Gastroesophageal sphincter (tissue), 4 donors: ENCODE measurements around the gene TRIM56. TPM values are rescaled to one million over a fixed set of nuclear protein-coding genes. Genes with fewer than 3 reads are reported as not detected.
"Not testable (repeated sequence)": the region's sequence is repeated elsewhere in the genome, so short reads cannot be mapped to it uniquely, and the experiment has no call there.

Experiments used
- ATAC-seq: fragments of 150-250 bp; one replicate; pipeline ENCODE4 v1.9.1; 2016; ENCODE audit warnings: mild to moderate bottlenecking, moderate library complexity
- H3K27ac ChIP-seq, 4 donors: fragments of 200-600 bp; sonication (generic) in 3 of 4; 1 replicate in 3 of 4; 2 replicates in 1 of 4; pipeline ENCODE4 v1.5.1; 2016 to 2019
- H3K27me3 ChIP-seq: fragments of 200-600 bp; sonication (generic); one replicate; pipeline ENCODE4 v1.5.1; 2019
- H3K36me3 ChIP-seq, 2 donors: fragments of 200-600 bp; sonication (generic); one replicate each; pipeline ENCODE4 v1.5.1; 2019; ENCODE audit warnings: control low read depth in 1 of 2
- H3K4me1 ChIP-seq, 3 donors: fragments of 200-600 bp; sonication (generic); 1 replicate in 2 of 3; 2 replicates in 1 of 3; pipeline ENCODE4 v1.5.1; 2016 to 2019; ENCODE audit warnings: control low read depth in 2 of 3
- H3K4me3 ChIP-seq, 2 donors: fragments of 200-600 bp; sonication (generic); one replicate each; pipeline ENCODE4 v1.5.1; 2019; ENCODE audit warnings: mild to moderate bottlenecking in 1 of 2, moderate library complexity in 1 of 2
- H3K9me3 ChIP-seq, 3 donors: fragments of 200-600 bp; sonication (generic); one replicate each; pipeline ENCODE4 v1.5.1; 2017 to 2019; ENCODE audit warnings: control low read depth in 2 of 3
- EP300 ChIP-seq: sonication (generic); formaldehyde crosslinking; IDR thresholded peaks from one replicate; pipeline ENCODE4 v1.6.1; 2017; ENCODE audit warnings: antibody characterized with exemption, mild to moderate bottlenecking
- POLR2A ChIP-seq, 2 donors: fragments of 450-650 bp; IDR thresholded peaks; one replicate each; pipeline ENCODE4 v1.6.1; 2017; ENCODE audit warnings: antibody characterized with exemption in 2 of 2, mild to moderate bottlenecking in 2 of 2, moderate library complexity in 1 of 2
- POLR2AphosphoS5 ChIP-seq: sonication (generic); formaldehyde crosslinking; IDR thresholded peaks from one replicate; pipeline ENCODE4 v1.6.1; 2017; ENCODE audit warnings: antibody characterized with exemption
- WGBS, 2 donors: methylation state at CpG; one replicate each; pipeline ENCODE4 v1.1.5; 2018; ENCODE audit warnings: low coverage in 1 of 2; 5-methylcytosine and 5-hydroxymethylcytosine counted together
- total RNA-seq, 4 donors: library from RNA; depleted of rRNA; stranded (reverse); fragments of >200 nt; gene quantifications; one replicate each; pipeline ENCODE4 v1.1.0, GENCODE V29; 2016
- TF ChIP-seq, protein P1 (sequence below), 4 experiments: fragments of 200-600 bp in 2 of 4; fragments of 450-650 bp in 2 of 4; sonication (generic) in 1 of 4; IDR thresholded peaks; one replicate each; pipeline ENCODE4 v1.5.1; 2017 to 2019; ENCODE audit warnings: antibody characterized with exemption in 4 of 4, mild to moderate bottlenecking in 2 of 4, moderate library complexity in 2 of 4

TRIM56 gene
- total RNA-seq, 4 donors from 2014 or later: 15.0 to 26.4 (median 23.0) TPM

DNA sequence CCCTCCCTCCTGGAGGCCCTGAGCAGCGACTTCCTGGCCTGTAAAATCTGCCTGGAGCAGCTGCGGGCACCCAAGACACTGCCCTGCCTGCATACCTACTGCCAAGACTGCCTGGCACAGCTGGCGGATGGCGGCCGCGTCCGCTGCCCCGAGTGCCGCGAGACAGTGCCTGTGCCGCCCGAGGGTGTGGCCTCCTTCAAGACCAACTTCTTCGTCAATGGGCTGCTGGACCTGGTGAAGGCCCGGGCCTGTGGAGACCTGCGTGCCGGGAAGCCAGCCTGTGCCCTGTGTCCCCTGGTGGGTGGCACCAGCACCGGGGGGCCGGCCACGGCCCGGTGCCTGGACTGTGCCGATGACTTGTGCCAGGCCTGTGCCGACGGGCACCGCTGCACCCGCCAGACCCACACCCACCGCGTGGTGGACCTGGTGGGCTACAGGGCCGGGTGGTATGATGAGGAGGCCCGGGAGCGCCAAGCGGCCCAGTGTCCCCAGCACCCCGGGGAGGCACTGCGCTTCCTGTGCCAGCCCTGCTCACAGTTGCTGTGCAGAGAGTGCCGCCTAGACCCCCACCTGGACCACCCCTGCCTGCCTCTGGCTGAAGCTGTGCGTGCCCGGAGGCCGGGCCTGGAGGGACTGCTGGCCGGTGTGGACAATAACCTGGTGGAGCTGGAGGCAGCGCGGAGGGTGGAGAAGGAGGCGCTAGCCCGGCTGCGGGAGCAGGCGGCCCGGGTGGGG, 2.2 kb downstream of the TRIM56 start:
- TF ChIP-seq POLR2AphosphoS5: no peak
- TF ChIP-seq, protein P1, sequence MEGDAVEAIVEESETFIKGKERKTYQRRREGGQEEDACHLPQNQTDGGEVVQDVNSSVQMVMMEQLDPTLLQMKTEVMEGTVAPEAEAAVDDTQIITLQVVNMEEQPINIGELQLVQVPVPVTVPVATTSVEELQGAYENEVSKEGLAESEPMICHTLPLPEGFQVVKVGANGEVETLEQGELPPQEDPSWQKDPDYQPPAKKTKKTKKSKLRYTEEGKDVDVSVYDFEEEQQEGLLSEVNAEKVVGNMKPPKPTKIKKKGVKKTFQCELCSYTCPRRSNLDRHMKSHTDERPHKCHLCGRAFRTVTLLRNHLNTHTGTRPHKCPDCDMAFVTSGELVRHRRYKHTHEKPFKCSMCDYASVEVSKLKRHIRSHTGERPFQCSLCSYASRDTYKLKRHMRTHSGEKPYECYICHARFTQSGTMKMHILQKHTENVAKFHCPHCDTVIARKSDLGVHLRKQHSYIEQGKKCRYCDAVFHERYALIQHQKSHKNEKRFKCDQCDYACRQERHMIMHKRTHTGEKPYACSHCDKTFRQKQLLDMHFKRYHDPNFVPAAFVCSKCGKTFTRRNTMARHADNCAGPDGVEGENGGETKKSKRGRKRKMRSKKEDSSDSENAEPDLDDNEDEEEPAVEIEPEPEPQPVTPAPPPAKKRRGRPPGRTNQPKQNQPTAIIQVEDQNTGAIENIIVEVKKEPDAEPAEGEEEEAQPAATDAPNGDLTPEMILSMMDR (IDR thresholded peaks at IDR 0.05): no peak
- TF ChIP-seq EP300: no peak
- peak overlapping the region in 1 of 4 donors; percentile 92 for H3K27ac ChIP-seq
- H3K4me1 ChIP-seq: peaks cover 0 to 57% (median 14%) of the 10 kb centered on the region in 3 donors
- H3K9me3 ChIP-seq: no peaks in the 10 kb centered on the region
- H3K36me3 ChIP-seq: peaks cover 0 to 52% of the 10 kb centered on the region in 2 donors
- no peaks in the 10 kb centered on the region for H3K27me3 ChIP-seq
- no peak overlapping the region for H3K4me3 ChIP-seq
- 80% methylated on average over 1 of the region's 45 CpGs; no CpG with 5 or more reads in 1 of the 2 donors for WGBS, 2 donors
- ATAC-seq: no peak

DNA sequence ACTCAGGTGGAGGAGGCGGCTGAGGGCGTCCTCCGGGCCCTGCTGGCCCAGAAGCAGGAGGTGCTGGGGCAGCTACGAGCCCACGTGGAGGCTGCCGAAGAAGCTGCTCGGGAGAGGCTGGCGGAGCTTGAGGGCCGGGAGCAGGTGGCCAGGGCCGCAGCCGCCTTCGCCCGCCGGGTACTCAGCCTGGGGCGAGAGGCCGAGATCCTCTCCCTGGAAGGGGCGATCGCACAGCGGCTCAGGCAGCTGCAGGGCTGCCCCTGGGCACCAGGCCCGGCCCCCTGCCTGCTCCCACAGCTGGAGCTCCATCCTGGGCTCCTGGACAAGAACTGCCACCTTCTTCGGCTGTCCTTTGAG, 2.8 kb downstream of the TRIM56 start:
- TF ChIP-seq POLR2A (IDR thresholded peaks at IDR 0.05) (no peak), POLR2AphosphoS5 (no peak), EP300 (no peak)
- TF ChIP-seq, protein P1 (IDR thresholded peaks at IDR 0.05): no peak
- Histone ChIP-seq H3K36me3 (peaks cover 0 to 52% of the 10 kb centered on the region in 2 donors), H3K27ac (no peak overlapping the region), H3K27me3 (no peaks in the 10 kb centered on the region), H3K4me1 (peaks cover 0 to 57% (median 14%) of the 10 kb centered on the region in 3 donors), H3K9me3 (no peaks in the 10 kb centered on the region), H3K4me3 (no peak overlapping the region)
- WGBS, 2 donors: no CpG with 5 or more reads among the region's 21 CpGs
- ATAC-seq: no peak

DNA sequence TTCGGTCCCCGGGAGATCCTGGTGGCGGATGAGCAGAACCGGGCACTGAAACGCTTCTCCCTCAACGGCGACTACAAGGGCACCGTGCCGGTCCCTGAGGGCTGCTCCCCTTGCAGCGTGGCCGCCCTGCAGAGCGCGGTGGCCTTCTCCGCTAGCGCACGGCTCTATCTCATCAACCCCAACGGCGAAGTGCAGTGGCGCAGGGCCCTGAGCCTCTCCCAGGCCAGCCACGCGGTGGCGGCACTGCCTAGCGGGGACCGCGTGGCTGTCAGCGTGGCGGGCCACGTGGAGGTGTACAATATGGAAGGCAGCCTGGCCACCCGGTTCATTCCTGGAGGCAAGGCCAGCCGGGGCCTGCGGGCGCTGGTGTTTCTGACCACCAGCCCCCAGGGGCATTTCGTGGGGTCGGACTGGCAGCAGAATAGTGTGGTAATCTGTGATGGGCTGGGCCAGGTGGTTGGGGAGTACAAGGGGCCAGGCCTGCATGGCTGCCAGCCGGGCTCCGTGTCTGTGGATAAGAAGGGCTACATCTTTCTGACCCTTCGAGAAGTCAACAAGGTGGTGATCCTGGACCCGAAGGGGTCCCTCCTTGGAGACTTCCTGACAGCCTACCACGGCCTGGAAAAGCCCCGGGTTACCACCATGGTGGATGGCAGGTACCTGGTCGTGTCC, 3.7 kb downstream of the TRIM56 start:
- no peaks in the 10 kb centered on the region for H3K9me3 ChIP-seq
- no peak for TF ChIP-seq POLR2AphosphoS5
- no peak for TF ChIP-seq EP300
- TF ChIP-seq POLR2A (IDR thresholded peaks at IDR 0.05): no peak
- TF ChIP-seq, protein P1 (IDR thresholded peaks at IDR 0.05): no peak
- peaks cover 0 to 52% of the 10 kb centered on the region in 2 donors for H3K36me3 ChIP-seq
- H3K4me3 ChIP-seq: no peak overlapping the region
- no peak for ATAC-seq
- no peaks in the 10 kb centered on the region for H3K27me3 ChIP-seq
- no CpG with 5 or more reads among the region's 41 CpGs for WGBS, 2 donors
- H3K4me1 ChIP-seq: peaks cover 0 to 57% (median 14%) of the 10 kb centered on the region in 3 donors
- no peak overlapping the region for H3K27ac ChIP-seq

DNA sequence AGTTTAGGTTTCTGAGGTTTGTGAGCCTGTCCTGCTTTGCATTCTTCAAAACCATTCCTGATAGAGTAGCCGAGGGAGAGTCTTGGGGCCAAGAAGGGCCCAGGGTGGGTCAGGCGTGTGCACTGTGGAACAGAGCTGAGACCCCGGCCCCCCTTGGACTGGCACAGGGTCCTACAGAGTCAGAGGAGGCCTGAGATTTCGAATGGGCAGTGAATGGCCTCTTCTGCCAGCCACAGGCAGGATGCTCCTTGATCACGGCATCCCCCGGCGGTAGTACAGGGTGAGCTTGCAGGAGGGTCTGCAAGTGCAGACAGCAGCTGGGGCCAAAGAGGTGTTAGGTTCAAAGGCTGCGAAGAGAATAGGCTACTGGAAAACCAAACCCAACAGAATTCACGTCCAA, 4.6 kb downstream of the TRIM56 start:
- Histone ChIP-seq H3K27me3 (no peaks in the 10 kb centered on the region), H3K9me3 (no peaks in the 10 kb centered on the region), H3K27ac (no peak overlapping the region), H3K4me3 (no peak overlapping the region), H3K4me1 (peaks cover 0 to 58% (median 11%) of the 10 kb centered on the region in 3 donors), H3K36me3 (peaks cover 0 to 52% of the 10 kb centered on the region in 2 donors)
- 97 to 100% methylated on average over 2 to 5 of the region's 9 CpGs for WGBS, 2 donors
- TF ChIP-seq POLR2A (IDR thresholded peaks at IDR 0.05): no peak
- TF ChIP-seq POLR2AphosphoS5: no peak
- TF ChIP-seq, protein P1 (IDR thresholded peaks at IDR 0.05): no peak
- no peak for TF ChIP-seq EP300
- ATAC-seq: no peak

DNA sequence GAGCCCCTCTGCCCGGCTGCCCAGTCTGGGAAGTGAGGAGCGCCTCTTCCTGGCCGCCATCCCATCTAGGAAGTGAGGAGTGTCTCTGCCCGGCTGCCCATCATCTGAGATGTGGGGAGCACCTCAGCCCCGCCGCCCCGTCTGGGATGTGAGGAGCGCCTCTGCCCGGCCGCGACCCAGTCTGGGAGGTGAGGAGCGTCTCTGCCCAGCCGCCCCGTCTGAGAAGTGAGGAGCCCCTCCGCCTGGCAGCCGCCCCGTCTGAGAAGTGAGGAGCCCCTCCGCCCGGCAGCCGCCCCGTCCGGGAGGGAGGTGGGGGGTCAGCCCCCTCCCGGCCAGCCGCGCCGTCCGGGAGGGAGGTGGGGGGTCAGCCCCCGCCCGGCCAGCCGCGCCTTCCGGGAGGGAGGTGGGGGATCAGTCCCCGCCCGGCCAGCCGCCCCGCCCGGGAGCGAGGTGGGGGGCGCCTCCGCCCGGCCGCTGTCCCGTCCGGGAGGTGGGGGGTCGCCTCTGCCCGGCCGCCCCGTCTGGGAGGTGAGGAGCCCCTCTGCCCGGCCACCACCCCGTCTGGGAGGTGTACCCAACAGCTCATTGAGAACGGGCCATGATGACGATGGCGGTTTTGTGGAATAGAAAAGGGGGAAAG, 7.1 kb downstream of the TRIM56 start:
- not testable (repeated sequence) for H3K27ac ChIP-seq, H3K9me3 ChIP-seq, ATAC-seq, H3K27me3 ChIP-seq, H3K4me3 ChIP-seq
- no CpG with 5 or more reads among the region's 53 CpGs for WGBS, 2 donors
- Histone ChIP-seq H3K36me3 (peaks cover 0 to 45% of the 10 kb centered on the region in 2 donors), H3K4me1 (peaks cover 0 to 38% (median 0%) of the 10 kb centered on the region in 3 donors)
